H1 (cell line): Measurements from ENCODE around the gene POLE. TPM values are rescaled to one million over a fixed set of nuclear protein-coding genes. Genes with fewer than 3 reads are reported as not detected.

Experiments
- CBX5 ChIP-seq: fragments of 300-800, 300-1000 bp; sonication (generic); IDR thresholded peaks from 2 replicates; pipeline ENCODE4 v1.7.1; 2016; ENCODE audit warnings: antibody characterized with exemption, low read length, low read depth
- CEBPB ChIP-seq: IDR thresholded peaks from 2 replicates; pipeline ENCODE4 v1.6.1; 2012; ENCODE audit warnings: low read depth, low read length
- CREB1 ChIP-seq: IDR thresholded peaks from 2 replicates; pipeline ENCODE4 v1.6.1; 2012; ENCODE audit warnings: inconsistent platforms
- CTCF ChIP-seq, 3 experiments: IDR thresholded peaks; 1 replicate in 2 of 3; 2 replicates in 1 of 3; pipeline versions ENCODE4 v1.5.1 to v1.6.1; 2011; ENCODE audit warnings: low read length in 3 of 3, mild to moderate bottlenecking in 3 of 3, inconsistent platforms in 2 of 3, low read depth in 1 of 3, moderate library complexity in 1 of 3; ENCODE audit not compliant: insufficient read depth in 1 of 3; ENCODE audit errors: control extremely low read depth in 1 of 3
- KDM4A ChIP-seq: IDR thresholded peaks from one replicate; pipeline ENCODE4 v1.7.1; 2012; ENCODE audit warnings: low read depth, mild to moderate bottlenecking, moderate library complexity, low read length, inconsistent platforms; ENCODE audit not compliant: severe bottlenecking
- KDM5A ChIP-seq: fragments of 200-600 bp; IDR thresholded peaks from 2 replicates; pipeline ENCODE4 v1.7.1; 2012; ENCODE audit warnings: mild to moderate bottlenecking, low read length, inconsistent platforms, mixed read lengths
- NRF1 ChIP-seq: IDR thresholded peaks from 2 replicates; pipeline ENCODE4 v1.6.1; 2011; ENCODE audit warnings: mild to moderate bottlenecking, low read depth, low read length, improper control_type of control experiment
- POLR2A ChIP-seq, 2 experiments: IDR thresholded peaks; 1 replicate in 1 of 2; 2 replicates in 1 of 2; pipeline ENCODE4 v1.6.1; 2011; ENCODE audit warnings: low read depth in 2 of 2, low read length in 2 of 2, mild to moderate bottlenecking in 2 of 2; ENCODE audit errors: control extremely low read depth in 1 of 2
- POLR2AphosphoS5 ChIP-seq: IDR thresholded peaks from 2 replicates; pipeline ENCODE4 v1.6.1; 2011; ENCODE audit warnings: low read depth, low read length
- RAD21 ChIP-seq, 2 experiments: IDR thresholded peaks in 1 of 2; conservative IDR thresholded peaks in 1 of 2; 2 replicates each; pipeline ENCODE4 v1.6.1; 2011; ENCODE audit warnings: low read depth in 2 of 2, low read length in 2 of 2, improper control_type of control experiment in 1 of 2, inconsistent platforms in 1 of 2, mild to moderate bottlenecking in 1 of 2, moderate library complexity in 1 of 2
- SAP30 ChIP-seq: fragments of 300-600 bp; sonication (generic); IDR thresholded peaks from 2 replicates; pipeline ENCODE4 v1.7.1; 2012; ENCODE audit warnings: low read length, moderate library complexity, mild to moderate bottlenecking, inconsistent platforms; ENCODE audit not compliant: insufficient read depth, insufficient replicate concordance
- SP1 ChIP-seq: IDR thresholded peaks from 2 replicates; pipeline ENCODE4 v1.6.1; 2011; ENCODE audit warnings: low read depth, low read length
- SP2 ChIP-seq: IDR thresholded peaks from 2 replicates; pipeline ENCODE4 v1.6.1; 2012; ENCODE audit warnings: mild to moderate bottlenecking, low read length, inconsistent platforms
- SUZ12 ChIP-seq: fragments of 200-600 bp; sonication (generic); IDR thresholded peaks from 2 replicates; pipeline ENCODE4 v1.6.1; 2012; ENCODE audit warnings: mild to moderate bottlenecking, inconsistent platforms, low read length, moderate library complexity, mixed read lengths
- TAF1 ChIP-seq: IDR thresholded peaks from 2 replicates; pipeline ENCODE4 v1.6.1; 2011; ENCODE audit warnings: mild to moderate bottlenecking, low read depth, low read length
- TAF7 ChIP-seq: optimal IDR thresholded peaks from 2 replicates; pipeline ENCODE3; 2011; ENCODE audit warnings: low read depth, mild to moderate bottlenecking, inconsistent platforms, low read length, moderate library complexity, borderline replicate concordance
- TEAD4 ChIP-seq: IDR thresholded peaks from 2 replicates; pipeline ENCODE4 v1.6.1; 2012; ENCODE audit warnings: low read depth, low read length, inconsistent platforms, mixed read lengths
- YY1 ChIP-seq: IDR thresholded peaks from 2 replicates; pipeline ENCODE4 v1.6.1; 2011; ENCODE audit warnings: low read depth, mild to moderate bottlenecking, low read length
- polyA plus RNA-seq, 7 experiments: library from polyadenylated mRNA; depleted of rRNA in 3 of 7; stranded (reverse) in 5 of 7; unstranded in 2 of 7; fragments of >200 nt in 5 of 7; fragments of 200-250 nt in 2 of 7; gene quantifications; 1 replicate in 5 of 7; 2 replicates in 1 of 7; 4 replicates in 1 of 7; pipeline versions ENCODE4 v1.2.1 to v1.2.3, GENCODE V29; 2011 to 2013; ENCODE audit warnings: missing spikeins in 2 of 7, mixed read lengths in 2 of 7
- total RNA-seq: library from RNA; stranded (reverse); fragmentation: NEBNext Ultra II Directional; extraction: Animal tissue kit (Norgen Biotek cat#: 25700); gene quantifications from 2 replicates; pipeline ENCODE4 v1.2.1, GENCODE V29; 2021

Gene POLE
- total and polyA plus RNA-seq, 2 of the 8 experiments (the other 6 are each of a cell fraction or from before 2014, with no cell fraction given), result 59.7 to 115 TPM

DNA sequence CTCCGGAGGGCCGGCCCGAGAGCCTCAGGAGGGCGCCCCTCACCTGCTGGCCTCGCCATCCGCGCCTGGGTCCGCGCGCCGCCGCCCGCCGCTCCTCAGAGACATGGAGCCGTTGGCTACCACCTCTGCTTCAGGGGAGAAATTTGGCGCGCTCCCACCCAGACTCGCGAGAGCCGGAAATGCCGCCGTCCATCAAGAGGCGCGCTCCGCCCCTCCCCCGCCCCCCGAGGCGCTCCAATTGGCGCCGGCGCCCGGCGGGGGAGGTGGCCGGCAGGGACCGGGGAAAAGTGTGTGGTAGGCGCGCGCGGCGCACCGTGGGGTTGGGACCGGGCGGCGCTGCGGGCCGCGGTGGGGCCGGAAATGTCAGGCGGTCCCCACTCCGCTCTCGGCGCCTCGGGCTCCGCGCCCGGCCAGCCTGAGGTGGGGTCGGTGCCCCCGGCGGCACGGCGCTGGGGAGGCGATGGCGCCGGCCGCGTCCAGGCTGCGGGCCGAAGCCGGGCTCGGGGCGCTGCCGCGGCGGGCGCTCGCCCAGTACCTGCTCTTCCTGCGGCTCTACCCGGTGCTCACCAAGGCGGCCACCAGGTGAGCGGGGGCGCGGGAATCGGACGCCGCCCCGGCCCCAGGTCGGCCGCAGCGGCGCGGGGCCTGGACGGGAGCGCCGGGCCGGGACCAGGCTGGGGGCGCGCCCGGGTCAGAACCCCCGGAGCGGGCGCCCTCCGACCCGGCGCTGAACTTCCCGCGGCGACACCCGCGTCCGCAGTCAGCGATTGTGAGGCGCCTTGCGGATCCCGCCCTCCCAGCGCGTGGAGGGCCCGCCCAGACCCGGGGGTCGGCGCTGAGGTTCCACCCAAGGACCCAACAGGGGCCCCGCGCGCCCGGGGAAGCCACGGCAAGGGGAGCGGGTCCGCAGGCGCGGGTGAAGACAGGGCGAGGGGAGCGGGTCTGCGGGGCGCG is at the start of gene POLE, which contains the start of gene PXMP2 (continued):
- TF ChIP-seq NRF1 (no peak), SP1 (peak; percentile 44; the same call in 1 of the 2 replicates), POLR2AphosphoS5 (peak; percentile 89), TAF1 (peak; percentile 93), TEAD4 (0 out of 2 replicates have a peak, but pooled peaks have one; percentile 25), SP2 (no peak), TAF7 (peak; percentile 90), YY1 (peak; percentile 85; the same call in 1 of the 2 replicates), SUZ12 (no peak), KDM4A (peak; percentile 23), CEBPB (no peak), CREB1 (peak; percentile 69; the same call in 1 of the 2 replicates), CBX5 (no peak), POLR2A (IDR thresholded peaks at IDR 0.05; ENCODE audit: control extremely low read depth in 1 of 2, low read depth in 2 of 2, low read length in 2 of 2) (peak; percentile 80 to 84), CTCF (IDR thresholded peaks at IDR 0.05; ENCODE audit: control extremely low read depth in 1 of 3, insufficient read depth in 1 of 3, low read depth in 1 of 3, low read length in 3 of 3) (no peak), SAP30 (no peak), KDM5A (no peak), RAD21 (IDR thresholded peaks at IDR 0.05 in 1 of 2, conservative IDR thresholded peaks at IDR 0.05 in 1 of 2; ENCODE audit: low read depth in 2 of 2, low read length in 2 of 2) (no peak)
